Lower leg skin (tissue), 3 donors: ENCODE measurements around the gene POU5F1.

Experiments
- POLR2A ChIP-seq, 2 donors: fragments of 450-650 bp; IDR thresholded peaks; one replicate each; pipeline ENCODE4 v1.6.1; 2016 to 2017; ENCODE audit warnings: antibody characterized with exemption in 2 of 2, mild to moderate bottlenecking in 1 of 2, moderate library complexity in 1 of 2
- TF ChIP-seq, protein P1 (sequence below), 3 donors: fragments of 450-650 bp; IDR thresholded peaks; one replicate each; pipeline ENCODE4 v1.5.1; 2016; ENCODE audit warnings: antibody characterized with exemption in 3 of 3, mild to moderate bottlenecking in 3 of 3, moderate library complexity in 2 of 3

- TF ChIP-seq, protein P1, sequence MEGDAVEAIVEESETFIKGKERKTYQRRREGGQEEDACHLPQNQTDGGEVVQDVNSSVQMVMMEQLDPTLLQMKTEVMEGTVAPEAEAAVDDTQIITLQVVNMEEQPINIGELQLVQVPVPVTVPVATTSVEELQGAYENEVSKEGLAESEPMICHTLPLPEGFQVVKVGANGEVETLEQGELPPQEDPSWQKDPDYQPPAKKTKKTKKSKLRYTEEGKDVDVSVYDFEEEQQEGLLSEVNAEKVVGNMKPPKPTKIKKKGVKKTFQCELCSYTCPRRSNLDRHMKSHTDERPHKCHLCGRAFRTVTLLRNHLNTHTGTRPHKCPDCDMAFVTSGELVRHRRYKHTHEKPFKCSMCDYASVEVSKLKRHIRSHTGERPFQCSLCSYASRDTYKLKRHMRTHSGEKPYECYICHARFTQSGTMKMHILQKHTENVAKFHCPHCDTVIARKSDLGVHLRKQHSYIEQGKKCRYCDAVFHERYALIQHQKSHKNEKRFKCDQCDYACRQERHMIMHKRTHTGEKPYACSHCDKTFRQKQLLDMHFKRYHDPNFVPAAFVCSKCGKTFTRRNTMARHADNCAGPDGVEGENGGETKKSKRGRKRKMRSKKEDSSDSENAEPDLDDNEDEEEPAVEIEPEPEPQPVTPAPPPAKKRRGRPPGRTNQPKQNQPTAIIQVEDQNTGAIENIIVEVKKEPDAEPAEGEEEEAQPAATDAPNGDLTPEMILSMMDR (IDR thresholded peaks at IDR 0.05), result no peak
- no peak for TF ChIP-seq POLR2A (IDR thresholded peaks at IDR 0.05)
These were observed 2.9 kb upstream of the POU5F1 start for GRCh38 chr6:31173406-31173805.
